ENCODE data around the gene SETD2.
"Not testable (repeated sequence)": the region's sequence is repeated elsewhere in the genome, so short reads cannot be mapped to it uniquely, and the experiment has no call there.

DNA sequence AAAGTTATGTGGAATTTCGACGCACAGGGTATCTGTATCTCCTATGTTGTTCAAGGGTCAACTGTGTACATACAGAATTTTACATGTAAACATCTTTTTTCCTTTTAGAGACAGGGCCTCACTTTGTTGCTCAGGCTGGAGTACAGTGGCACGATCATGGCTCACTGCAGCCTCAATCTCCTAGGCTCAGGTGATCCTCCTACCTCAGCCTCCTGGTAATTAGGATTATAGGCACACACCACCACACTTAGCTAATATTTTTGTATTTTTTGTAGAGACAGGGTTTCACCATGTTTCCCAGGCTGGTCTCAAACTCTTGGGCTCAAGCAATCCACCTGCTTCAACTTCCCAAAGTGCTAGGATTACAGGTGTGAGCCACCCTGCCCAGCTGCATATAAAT, 97.7 kb downstream of the SETD2 start:
- not testable (repeated sequence) for TF ChIP-seq ZNF274 (IDR thresholded peaks at IDR 0.05; ENCODE audit: low read depth, low read length); YY1 (IDR thresholded peaks at IDR 0.05; ENCODE audit: insufficient read depth, insufficient read length); SUZ12 (IDR thresholded peaks at IDR 0.05; ENCODE audit: extremely low read depth, insufficient read depth, insufficient read length)

All from NT2/D1 (cell line).